SK-N-SH (cell line): ENCODE measurements around the gene RBM47.

Experiments used
- CTCF ChIP-seq: fragments of 200-600 bp; sonication (generic); IDR thresholded peaks from 2 replicates; pipeline ENCODE4 v1.6.1; 2017; ENCODE audit warnings: antibody characterized with exemption, mild to moderate bottlenecking, moderate library complexity
- ELF1 ChIP-seq: IDR thresholded peaks from 2 replicates; pipeline ENCODE4 v1.4.0; 2012
- EZH2phosphoT487 ChIP-seq: fragments of 200-600 bp; sonication (generic); IDR thresholded peaks from 2 replicates; pipeline ENCODE4 v1.6.1; 2017; ENCODE audit warnings: low read depth, mixed run types, mild to moderate bottlenecking, antibody characterized with exemption, moderate library complexity, borderline replicate concordance
- FOSL2 ChIP-seq: IDR thresholded peaks from 2 replicates; pipeline ENCODE4 v1.4.0; 2012; ENCODE audit warnings: low read depth, mild to moderate bottlenecking, moderate library complexity, borderline replicate concordance
- IRF3 ChIP-seq: fragments of 150-350 bp; IDR thresholded peaks from 2 replicates; pipeline ENCODE4 v1.6.1; 2016; ENCODE audit warnings: mild to moderate bottlenecking, low read depth, low read length
- MAX ChIP-seq: IDR thresholded peaks from 2 replicates; pipeline ENCODE4 v1.4.0; 2012; ENCODE audit warnings: low read depth
- PBX3 ChIP-seq: IDR thresholded peaks from 2 replicates; pipeline ENCODE4; 2012
- POLR2AphosphoS5 ChIP-seq: IDR thresholded peaks from 2 replicates; pipeline ENCODE4 v1.6.1; 2012; ENCODE audit warnings: low read depth, low read length
- RAD21 ChIP-seq: IDR thresholded peaks from 2 replicates; pipeline ENCODE4 v1.6.1; 2012; ENCODE audit warnings: mild to moderate bottlenecking, low read length
- TEAD4 ChIP-seq: IDR thresholded peaks from 2 replicates; pipeline ENCODE4 v1.4.0; 2012; ENCODE audit warnings: mild to moderate bottlenecking, borderline replicate concordance; ENCODE audit not compliant: insufficient read depth
- ZBTB33 ChIP-seq: IDR thresholded peaks from 2 replicates; pipeline ENCODE4 v1.4.0; 2012; ENCODE audit warnings: low read depth, borderline replicate concordance

GRCh38 chr4:40526741-40527140 is 102.9 kb downstream of the RBM47 start:
- TF ChIP-seq CTCF (no peak), FOSL2 (no peak), RAD21 (no peak), TEAD4 (no peak), EZH2phosphoT487 (no peak), IRF3 (no peak), ZBTB33 (no peak), MAX (no peak), PBX3 (no peak), ELF1 (no peak), POLR2AphosphoS5 (no peak)
